K562 (cell line): ENCODE data around the gene TMC6. TPM values are rescaled to one million over a fixed set of nuclear protein-coding genes. Genes with fewer than 3 reads are reported as not detected.

Experiments used
- CC2D1A ChIP-seq: fragments of 450-650 bp; IDR thresholded peaks from 2 replicates; pipeline ENCODE4 v1.6.1; 2017; ENCODE audit warnings: mild to moderate bottlenecking
- CCNT2 ChIP-seq: IDR thresholded peaks from 2 replicates; pipeline ENCODE4 v1.6.1; 2011; ENCODE audit warnings: borderline replicate concordance, low read depth, mild to moderate bottlenecking, moderate library complexity, mixed read lengths, low read length; ENCODE audit not compliant: insufficient read length; ENCODE audit errors: extremely low read depth
- CREB1 ChIP-seq, 2 experiments: sonication (generic) in 1 of 2; formaldehyde crosslinking in 1 of 2; IDR thresholded peaks; 2 replicates each; pipeline versions ENCODE4 v1.6.1 to v1.8.0; 2012 to 2022; ENCODE audit warnings: inconsistent platforms in 1 of 2, mild to moderate bottlenecking in 1 of 2, missing genetic modification reagents in 1 of 2, moderate library complexity in 1 of 2
- CTCF ChIP-seq, 3 experiments: IDR thresholded peaks in 2 of 3; conservative IDR thresholded peaks in 1 of 3; 2 replicates each; pipeline ENCODE4 v1.5.1; 2011 to 2012; ENCODE audit warnings: low read length in 3 of 3, mild to moderate bottlenecking in 3 of 3, control low read depth in 2 of 3, improper control_type of control experiment in 1 of 3, inconsistent platforms in 1 of 3, low read depth in 1 of 3, mixed read lengths in 1 of 3, moderate library complexity in 1 of 3; ENCODE audit not compliant: insufficient read depth in 2 of 3
- EP300 ChIP-seq: IDR thresholded peaks from 2 replicates; pipeline ENCODE4 v1.6.1; 2012; ENCODE audit warnings: low read length, improper control_type of control experiment
- KDM4B ChIP-seq, 2 experiments: fragments of 450-650 bp in 1 of 2; sonication (generic) in 1 of 2; IDR thresholded peaks; 2 replicates each; pipeline ENCODE4 v1.6.1; 2016 to 2017; ENCODE audit warnings: borderline replicate concordance in 2 of 2, antibody characterized with exemption in 1 of 2, low read depth in 1 of 2, mild to moderate bottlenecking in 1 of 2
- MECOM ChIP-seq: fragments of 250-450 bp; sonication (Bioruptor Pico); IDR thresholded peaks from 2 replicates; pipeline ENCODE4 v1.8.0; 2022; ENCODE audit warnings: inconsistent platforms
- RCOR1 ChIP-seq, 2 experiments: IDR thresholded peaks; 2 replicates each; pipeline ENCODE4 v1.6.1; 2012; ENCODE audit warnings: low read depth in 2 of 2, low read length in 2 of 2, borderline replicate concordance in 1 of 2, improper control_type of control experiment in 1 of 2
- SMARCA4 ChIP-seq: fragments of 450-650 bp; IDR thresholded peaks from 2 replicates; pipeline ENCODE4 v1.6.1; 2016
- SOX6 ChIP-seq: fragments of 450-650 bp; IDR thresholded peaks from 2 replicates; pipeline ENCODE4 v1.6.1; 2014; ENCODE audit warnings: mild to moderate bottlenecking
- ZMIZ1 ChIP-seq, 2 experiments: fragments of 150-350 bp in 1 of 2; IDR thresholded peaks; 2 replicates each; pipeline ENCODE4 v1.6.1; 2012 to 2016; ENCODE audit warnings: low read depth in 2 of 2, low read length in 2 of 2, mild to moderate bottlenecking in 1 of 2, moderate library complexity in 1 of 2
- ZNF318 ChIP-seq, 2 experiments: fragments of 450-650 bp; IDR thresholded peaks; 2 replicates each; pipeline ENCODE4 v1.6.1; 2016; ENCODE audit warnings: mild to moderate bottlenecking in 2 of 2, borderline replicate concordance in 1 of 2, low read depth in 1 of 2, moderate library complexity in 1 of 2
- polyA plus RNA-seq, 8 experiments: library from polyadenylated mRNA; depleted of rRNA in 4 of 8; stranded (reverse) in 5 of 8; unstranded in 3 of 8; fragments of >200 nt; fragmentation: Nextera tagmentation in 2 of 8; fragmentation: Illumina TruSeq in 1 of 8; extraction: Ambion mirVana in 2 of 8; extraction: Trizol in 1 of 8; gene quantifications; 2 replicates each; pipeline versions ENCODE4 v1.2.1 to v1.2.3, GENCODE V29; 2011 to 2014; ENCODE audit warnings: inconsistent platforms in 1 of 8, missing spikeins in 1 of 8
- total RNA-seq, 7 experiments: library from RNA; depleted of rRNA in 6 of 7; stranded (reverse); fragments of >200 nt in 6 of 7; fragmentation: Illumina TruSeq in 2 of 7; extraction: Trizol in 2 of 7; gene quantifications; 2 replicates each; pipeline versions ENCODE4 v1.2.1 to v1.2.3, GENCODE V29; 2011 to 2021; ENCODE audit warnings: low replicate concordance in 1 of 7

The TMC6 gene
- total and polyA plus RNA-seq, 9 of the 15 experiments (the other 6 are each of a cell fraction or from before 2014, with no cell fraction given): 4.1 to 351 (median 66.9) TPM

- TF ChIP-seq ZNF318 (IDR thresholded peaks at IDR 0.05; ENCODE audit: borderline replicate concordance in 1 of 2, low read depth in 1 of 2): no peak
- TF ChIP-seq CREB1 (IDR thresholded peaks at IDR 0.05): 0 out of 2 replicates have a peak, but pooled peaks have one; percentile 32
- TF ChIP-seq CREB1 (CRISPR knock-in tag; IDR thresholded peaks at IDR 0.05): no peak
- TF ChIP-seq SOX6: peak; percentile 30; the same call in 1 of the 2 replicates
- peak; percentile 75; the same call in 1 of the 2 replicates for TF ChIP-seq EP300
- no peak for TF ChIP-seq CTCF (IDR thresholded peaks at IDR 0.05 in 2 of 3, conservative IDR thresholded peaks at IDR 0.05 in 1 of 3; ENCODE audit: insufficient read depth in 2 of 3, low read depth in 1 of 3, low read length in 3 of 3)
- TF ChIP-seq CCNT2: peak; percentile 11
- peak in 1 of 2 experiments; percentile 63; a peak in 1 of 4 replicates for TF ChIP-seq KDM4B (IDR thresholded peaks at IDR 0.05; ENCODE audit: borderline replicate concordance in 2 of 2, low read depth in 1 of 2)
- 0 out of 4 replicates have a peak, but pooled peaks of 1 of the 2 experiments have one; percentile 27 for TF ChIP-seq ZMIZ1 (IDR thresholded peaks at IDR 0.05; ENCODE audit: low read depth in 2 of 2, low read length in 2 of 2)
- 0 out of 2 replicates have a peak, but pooled peaks have one; percentile 22 for TF ChIP-seq SMARCA4
- TF ChIP-seq RCOR1 (IDR thresholded peaks at IDR 0.05; ENCODE audit: borderline replicate concordance in 1 of 2, low read depth in 2 of 2, low read length in 2 of 2): peak in 1 of 2 experiments; percentile 38; a peak in 1 of 4 replicates
- no peak for TF ChIP-seq CC2D1A
- TF ChIP-seq MECOM (CRISPR knock-in tag): no peak
These were observed 1.2 kb downstream of the TMC6 start (continued) for GRCh38 chr17:78127239-78127887.
